Stimulated activated naive CD8-positive, alpha-beta T cell treated with anti-CD3 and anti-CD28 coated beads, Interleukin-15, Interleukin-2, amounts not matched to agents 100 ng/mL and 50 ng/mL, for 24 hours (primary cell): ENCODE measurements around the gene NDUFAF2.
"Not testable (repeated sequence)": the region's sequence is repeated elsewhere in the genome, so short reads cannot be mapped to it uniquely, and the experiment has no call there.

Experiments
- H3K27ac Mint-ChIP-seq: one replicate; pipeline ENCODE4 v1.8.0; 2021; ENCODE audit warnings: mild to moderate bottlenecking, mixed read lengths
- H3K27me3 Mint-ChIP-seq: one replicate; pipeline ENCODE4 v1.8.0; 2021; ENCODE audit warnings: mixed read lengths
- H3K36me3 Mint-ChIP-seq: one replicate; pipeline ENCODE4 v1.8.0; 2021; ENCODE audit warnings: low read depth, mixed read lengths
- H3K4me1 Mint-ChIP-seq: one replicate; pipeline ENCODE4 v1.8.0; 2021; ENCODE audit warnings: low read depth, mixed read lengths
- H3K4me3 Mint-ChIP-seq: one replicate; pipeline ENCODE4 v1.8.0; 2021; ENCODE audit warnings: mild to moderate bottlenecking, mixed read lengths
- H3K9me3 Mint-ChIP-seq: one replicate; pipeline ENCODE4 v1.8.0; 2021; ENCODE audit warnings: mixed read lengths

Gene NDUFAF2

DNA sequence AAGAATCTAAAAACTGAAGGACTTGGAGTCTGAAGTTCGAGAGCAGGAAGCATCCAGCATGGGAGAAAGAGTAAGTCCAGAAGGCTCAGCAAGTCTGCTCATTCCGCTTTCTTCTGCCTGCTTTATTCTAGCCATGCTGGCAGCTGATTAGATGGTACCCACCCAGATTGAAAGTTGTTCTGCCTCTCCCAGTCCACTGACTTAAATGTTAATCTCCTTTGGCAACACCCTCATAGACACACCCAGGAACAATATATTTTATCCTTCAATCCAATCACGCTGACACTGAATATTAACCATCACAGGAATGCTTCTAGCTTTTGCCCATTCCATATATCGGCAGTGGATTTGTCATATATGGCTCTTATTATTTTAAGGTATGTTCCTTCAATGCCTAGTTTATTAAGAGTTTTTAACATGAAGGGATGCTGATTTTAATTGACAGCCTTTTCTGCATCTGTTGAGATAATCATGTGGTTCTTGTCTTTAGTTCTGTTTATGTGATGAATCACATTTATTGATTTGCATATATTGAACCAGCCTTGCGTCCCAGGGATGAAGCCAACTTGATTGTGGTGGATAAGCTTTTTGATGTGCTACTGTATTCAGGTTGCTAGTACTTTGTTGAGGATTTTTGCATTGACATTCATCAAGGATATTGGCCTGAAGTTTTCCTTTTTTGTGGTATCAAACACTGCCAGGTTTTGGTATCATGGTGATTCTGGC lies 148.2 kb downstream of the NDUFAF2 start:
- H3K4me1 Mint-ChIP-seq, H3K27ac Mint-ChIP-seq, H3K9me3 Mint-ChIP-seq, H3K4me3 Mint-ChIP-seq, H3K27me3 Mint-ChIP-seq: not testable (repeated sequence)
- H3K36me3 Mint-ChIP-seq: peaks cover 19% of the 10 kb centered on the region

DNA sequence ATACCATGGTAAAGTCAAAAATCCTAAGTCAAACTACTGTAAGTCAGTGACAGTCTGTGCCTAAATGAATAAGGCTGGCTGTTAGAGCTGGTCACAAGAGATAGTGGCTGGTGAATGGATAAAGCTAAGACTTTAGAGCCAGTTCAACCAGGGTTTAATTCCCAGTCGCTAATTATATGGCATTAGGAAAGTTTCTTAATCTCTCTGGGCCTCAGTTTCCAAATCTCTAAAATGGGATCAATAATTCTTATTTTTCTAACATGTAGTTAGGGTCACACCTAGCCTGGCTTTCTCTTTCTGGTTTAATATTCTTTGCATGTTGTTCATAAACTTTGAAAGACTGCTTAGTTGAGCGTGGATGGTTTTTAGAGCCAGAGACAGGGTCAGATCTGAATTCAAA lies 152.5 kb downstream of the NDUFAF2 start:
- no peak overlapping the region for H3K27ac Mint-ChIP-seq
- no peaks in the 10 kb centered on the region for H3K27me3 Mint-ChIP-seq
- H3K4me1 Mint-ChIP-seq: no peaks in the 10 kb centered on the region
- H3K4me3 Mint-ChIP-seq: no peak overlapping the region
- H3K9me3 Mint-ChIP-seq: peaks cover 6% of the 10 kb centered on the region
- peaks cover 41% of the 10 kb centered on the region for H3K36me3 Mint-ChIP-seq

DNA sequence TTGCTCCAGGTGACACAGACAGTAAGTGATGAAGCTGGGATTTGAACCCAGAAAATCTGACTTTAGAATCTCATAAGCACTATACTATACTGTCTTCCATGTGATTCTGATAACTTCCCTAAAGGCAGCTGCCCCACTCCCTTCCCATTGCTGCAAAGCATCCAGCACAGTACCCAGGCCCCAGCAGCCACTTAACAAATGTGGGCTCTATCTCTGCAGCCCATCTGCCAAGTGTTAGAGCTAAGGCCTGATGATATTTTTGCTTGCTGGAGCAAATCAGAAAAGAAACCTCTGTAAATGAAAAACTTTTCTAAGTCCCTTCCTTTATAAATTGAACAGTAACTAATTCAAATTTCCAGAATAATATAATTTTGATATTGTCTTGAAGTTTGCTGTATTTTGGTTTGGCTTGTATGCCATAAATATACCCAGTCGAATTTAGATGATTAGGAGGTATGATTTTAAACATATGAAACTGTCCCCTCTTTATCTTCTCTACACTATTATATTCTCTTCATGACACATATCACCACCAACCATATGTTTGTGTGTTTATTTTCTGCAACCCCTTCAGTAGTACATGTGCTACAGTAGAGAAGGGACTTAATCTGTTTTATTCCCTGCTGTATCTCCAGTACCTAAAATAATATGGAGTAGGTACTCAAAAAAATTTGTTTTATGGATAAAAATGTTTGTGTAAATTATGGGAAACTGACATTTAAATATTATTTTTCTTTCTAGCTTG lies 153.4 kb downstream of the NDUFAF2 start:
- H3K4me1 Mint-ChIP-seq: no peaks in the 10 kb centered on the region
- no peak overlapping the region for H3K27ac Mint-ChIP-seq
- no peak overlapping the region for H3K4me3 Mint-ChIP-seq
- peaks cover 6% of the 10 kb centered on the region for H3K9me3 Mint-ChIP-seq
- no peaks in the 10 kb centered on the region for H3K27me3 Mint-ChIP-seq
- peaks cover 43% of the 10 kb centered on the region for H3K36me3 Mint-ChIP-seq

DNA sequence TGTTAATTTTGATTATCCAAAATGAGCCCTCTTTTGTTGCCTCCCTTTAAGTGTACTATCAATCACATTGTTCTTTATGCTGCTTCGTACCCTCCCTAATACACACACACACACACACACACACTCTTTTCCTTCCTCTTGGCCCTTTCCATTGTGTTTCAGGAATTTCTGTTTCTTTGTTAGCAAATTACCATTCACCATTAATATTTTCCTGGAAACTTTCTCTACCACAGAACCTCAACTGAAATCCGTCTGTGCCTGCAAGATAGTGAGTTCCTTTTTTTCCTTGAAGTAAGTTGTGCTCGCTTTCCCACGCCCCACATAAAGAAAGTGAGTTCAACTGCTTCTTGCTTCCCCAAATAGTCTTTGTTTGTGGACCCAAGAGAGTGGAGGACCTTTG lies 155.4 kb downstream of the NDUFAF2 start:
- H3K27ac Mint-ChIP-seq: no peak overlapping the region
- H3K9me3 Mint-ChIP-seq: peaks cover 6% of the 10 kb centered on the region
- no peak overlapping the region for H3K4me3 Mint-ChIP-seq
- H3K27me3 Mint-ChIP-seq: no peaks in the 10 kb centered on the region
- no peaks in the 10 kb centered on the region for H3K4me1 Mint-ChIP-seq
- H3K36me3 Mint-ChIP-seq: peaks cover 42% of the 10 kb centered on the region

DNA sequence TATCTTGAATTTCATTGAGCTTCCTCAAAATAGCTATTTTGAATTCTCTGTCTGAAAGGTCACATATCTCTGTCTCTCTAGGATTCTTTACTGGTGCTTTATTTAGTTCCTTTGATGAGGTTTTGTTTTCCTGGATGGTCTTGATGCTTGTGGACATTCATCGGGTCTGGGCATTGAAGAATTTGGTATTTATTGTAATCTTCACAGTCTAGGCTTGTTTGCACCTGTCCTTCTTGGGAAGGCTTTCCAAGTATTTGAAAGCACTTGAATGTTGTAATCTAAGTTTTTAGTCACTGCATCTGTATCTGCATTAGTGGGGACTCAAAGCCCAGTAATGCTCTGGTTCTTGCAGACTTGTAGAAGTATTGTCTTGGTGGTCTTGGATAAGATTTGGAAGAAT lies 169.4 kb downstream of the NDUFAF2 start:
- H3K4me3 Mint-ChIP-seq: no peak overlapping the region
- no peaks in the 10 kb centered on the region for H3K4me1 Mint-ChIP-seq
- H3K9me3 Mint-ChIP-seq: peaks cover 12% of the 10 kb centered on the region
- H3K27ac Mint-ChIP-seq: no peak overlapping the region
- H3K36me3 Mint-ChIP-seq: peaks cover 37% of the 10 kb centered on the region
- no peaks in the 10 kb centered on the region for H3K27me3 Mint-ChIP-seq

DNA sequence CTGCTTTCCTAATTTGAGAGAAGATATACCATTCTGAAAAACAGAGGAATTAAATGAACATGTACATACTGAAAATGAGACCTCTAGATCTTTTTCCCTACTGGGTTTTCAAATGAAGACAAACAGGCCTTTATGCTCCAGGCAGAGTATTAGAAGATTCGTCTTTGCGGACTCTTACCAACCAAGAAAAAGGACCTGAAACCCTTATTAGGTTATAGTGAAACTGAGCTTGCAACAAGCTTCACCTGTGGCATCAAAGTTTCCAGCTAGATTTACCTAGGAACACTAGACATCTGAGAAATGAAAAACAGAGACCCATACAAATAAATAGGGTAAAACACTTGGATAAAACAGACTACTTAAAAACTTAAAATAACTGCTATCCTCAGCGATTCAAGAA lies 171.0 kb downstream of the NDUFAF2 start:
- Mint-ChIP-seq H3K27me3 (no peaks in the 10 kb centered on the region), H3K27ac (no peak overlapping the region), H3K36me3 (peaks cover 34% of the 10 kb centered on the region), H3K4me3 (no peak overlapping the region), H3K9me3 (peaks cover 12% of the 10 kb centered on the region), H3K4me1 (no peaks in the 10 kb centered on the region)

DNA sequence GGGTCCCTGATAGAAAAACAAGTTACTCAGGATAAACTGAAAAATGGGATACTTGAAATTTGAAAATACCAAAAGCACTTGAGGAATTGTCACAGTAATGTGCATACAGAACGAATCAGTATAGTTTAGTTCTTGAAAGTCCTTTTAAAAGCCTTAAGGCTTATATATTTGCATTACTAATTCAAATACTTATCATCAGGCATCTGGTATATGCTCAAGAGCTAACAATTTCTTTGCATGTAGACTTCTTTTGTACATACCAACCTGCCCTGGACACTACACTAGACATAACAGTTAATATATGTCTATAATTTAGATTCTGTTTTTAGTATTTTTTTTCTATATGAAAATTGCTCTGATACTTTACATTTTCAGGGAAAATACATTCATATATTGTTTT lies 174.1 kb downstream of the NDUFAF2 start:
- Mint-ChIP-seq H3K36me3 (peaks cover 29% of the 10 kb centered on the region), H3K27ac (no peak overlapping the region), H3K4me1 (no peaks in the 10 kb centered on the region), H3K4me3 (no peak overlapping the region), H3K27me3 (no peaks in the 10 kb centered on the region), H3K9me3 (peaks cover 2% of the 10 kb centered on the region)

DNA sequence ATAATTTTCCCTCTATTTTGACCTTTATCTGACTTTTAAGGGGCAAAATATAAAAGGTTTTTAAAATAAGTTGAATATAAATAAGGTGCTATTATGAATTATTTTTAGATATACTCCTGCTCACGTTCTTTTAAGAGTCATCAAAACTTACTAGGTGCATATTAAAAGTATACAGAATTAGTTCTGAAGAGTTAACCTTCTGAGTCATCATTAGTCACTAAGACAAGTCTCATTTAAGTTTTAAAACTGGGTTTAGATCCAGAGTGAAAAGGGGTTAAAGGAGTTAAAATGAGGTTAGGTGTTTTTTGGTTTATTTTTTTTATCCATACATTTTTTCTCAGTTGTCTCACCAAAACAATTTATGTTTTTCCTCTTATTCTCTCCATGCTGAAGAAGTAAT lies 175.5 kb downstream of the NDUFAF2 start:
- no peaks in the 10 kb centered on the region for H3K27me3 Mint-ChIP-seq

DNA sequence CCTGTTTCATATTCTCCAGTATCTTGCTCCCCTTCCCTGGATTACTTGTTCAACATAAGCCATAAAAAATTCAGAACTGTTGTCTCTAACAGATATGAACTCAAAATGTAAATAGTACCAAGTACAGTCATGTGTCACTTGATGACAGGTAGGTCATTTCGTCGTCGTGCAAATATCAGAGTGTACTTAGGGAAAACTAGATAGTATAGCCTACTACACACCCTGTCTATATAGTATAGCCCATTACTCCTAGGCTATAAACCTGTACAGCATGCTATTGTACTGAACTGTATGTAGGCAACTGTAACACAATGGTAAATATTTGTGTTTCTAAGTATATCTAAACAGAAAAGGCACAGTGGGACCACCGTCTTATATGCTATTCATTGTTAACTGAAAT lies 178.1 kb downstream of the NDUFAF2 start:
- Mint-ChIP-seq H3K27me3 (no peaks in the 10 kb centered on the region), H3K4me3 (no peak overlapping the region), H3K9me3 (no peaks in the 10 kb centered on the region), H3K4me1 (no peaks in the 10 kb centered on the region), H3K27ac (no peak overlapping the region), H3K36me3 (peaks cover 25% of the 10 kb centered on the region)

More for the DNA sequence above, 175.5 kb downstream of the NDUFAF2 start:
- Mint-ChIP-seq H3K4me1 (no peaks in the 10 kb centered on the region), H3K27ac (no peak overlapping the region), H3K9me3 (no peaks in the 10 kb centered on the region), H3K36me3 (peaks cover 25% of the 10 kb centered on the region), H3K4me3 (no peak overlapping the region)

DNA sequence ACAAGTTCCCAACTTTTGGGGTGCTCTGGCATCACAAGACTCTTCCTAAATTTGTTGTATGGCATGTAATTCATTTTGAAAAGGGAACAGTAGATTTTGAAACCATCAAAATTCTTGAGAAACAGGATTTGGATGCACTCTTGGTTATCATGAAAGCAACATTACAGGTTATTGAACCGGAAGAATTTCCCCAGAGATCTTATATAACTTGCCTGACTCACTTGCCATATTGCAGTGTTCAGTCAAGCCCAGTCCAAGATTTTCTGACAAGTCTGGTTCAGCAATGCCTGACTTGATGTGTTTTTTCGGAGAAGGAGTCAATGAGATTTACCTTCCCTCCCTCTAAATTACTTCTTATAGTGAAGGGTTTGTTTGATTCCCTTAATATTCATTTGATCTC lies 185.3 kb downstream of the NDUFAF2 start:
- Mint-ChIP-seq H3K4me1 (no peaks in the 10 kb centered on the region), H3K9me3 (no peaks in the 10 kb centered on the region), H3K4me3 (no peak overlapping the region), H3K27me3 (no peaks in the 10 kb centered on the region), H3K27ac (no peak overlapping the region), H3K36me3 (peaks cover 9% of the 10 kb centered on the region)

DNA sequence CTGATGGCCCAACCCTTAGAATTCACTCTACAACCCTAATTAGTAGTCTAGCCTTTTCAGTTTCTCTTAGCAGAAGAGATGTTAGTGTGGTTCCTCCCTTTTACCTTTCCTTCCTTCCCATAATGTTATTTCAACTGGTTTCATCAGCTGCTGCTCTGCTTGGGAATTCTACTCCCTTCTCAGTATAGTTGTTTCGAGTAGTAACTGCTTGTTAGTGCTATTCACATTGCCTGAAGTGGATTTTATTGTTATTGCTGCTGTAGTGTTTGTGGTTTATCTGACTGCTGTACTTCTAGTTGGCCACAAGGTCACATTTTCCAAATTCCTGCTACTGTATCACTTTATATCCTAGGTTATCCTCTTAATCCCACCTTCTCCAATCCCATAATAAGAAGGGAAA lies 187.6 kb downstream of the NDUFAF2 start:
- Mint-ChIP-seq H3K4me1 (no peaks in the 10 kb centered on the region), H3K9me3 (no peaks in the 10 kb centered on the region), H3K27ac (no peak overlapping the region), H3K27me3 (no peaks in the 10 kb centered on the region), H3K4me3 (no peak overlapping the region), H3K36me3 (peaks cover 4% of the 10 kb centered on the region)

DNA sequence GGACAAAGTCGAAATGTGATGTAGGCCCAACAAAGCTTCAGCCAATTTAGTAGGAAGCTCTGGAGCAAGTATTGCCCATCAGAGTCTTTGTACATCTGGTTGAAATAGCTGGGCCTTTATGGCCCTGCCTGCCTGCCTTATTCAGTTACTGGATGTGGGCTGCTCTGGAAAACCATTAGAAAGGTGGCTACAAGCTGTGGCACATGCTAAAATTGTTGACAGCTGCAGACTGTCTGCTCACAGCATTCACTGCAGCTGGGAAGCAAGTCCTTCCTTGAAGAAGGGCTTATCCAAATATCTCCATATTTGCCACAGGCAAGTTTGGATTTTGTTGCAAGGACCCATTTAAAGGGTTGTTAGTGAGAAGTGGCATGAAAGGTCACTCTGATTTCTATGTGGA lies 192.8 kb downstream of the NDUFAF2 start:
- no peaks in the 10 kb centered on the region for H3K9me3 Mint-ChIP-seq

DNA sequence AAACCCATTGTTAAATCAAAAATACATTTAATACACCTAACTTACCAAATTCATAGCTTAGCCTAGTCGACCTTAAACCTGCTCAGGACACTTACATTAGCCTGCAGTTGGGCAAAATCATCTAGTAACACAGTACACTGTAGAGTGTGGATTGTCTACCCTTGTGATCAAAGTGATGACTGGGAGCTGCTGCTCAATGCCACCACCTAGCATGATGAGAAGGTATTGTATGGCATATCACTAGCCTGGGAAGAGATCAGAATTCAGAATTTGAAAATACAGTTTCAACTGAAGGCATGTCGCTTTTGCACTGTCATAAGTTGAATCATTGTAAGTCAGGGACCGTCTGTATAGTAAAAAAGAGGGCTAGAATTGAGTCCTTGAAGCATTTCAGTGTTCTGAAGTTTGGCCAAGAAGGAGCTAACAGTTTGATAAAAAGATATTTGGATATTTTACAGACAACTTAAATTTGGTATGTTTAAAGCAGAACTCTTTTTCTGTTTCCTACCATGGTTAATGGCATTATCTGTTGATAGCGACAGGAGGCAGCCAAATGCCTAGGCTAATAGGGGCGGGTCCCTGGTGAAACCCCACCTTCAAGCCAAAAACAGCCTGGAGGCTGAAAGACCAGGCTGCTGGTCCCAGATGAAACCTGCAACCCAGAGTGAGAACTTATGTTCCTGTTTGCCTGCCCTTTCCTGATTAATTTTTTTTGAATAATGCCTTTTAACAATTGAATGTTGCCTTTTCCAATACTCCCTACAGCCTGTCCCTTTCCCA lies 194.3 kb downstream of the NDUFAF2 start:
- H3K36me3 Mint-ChIP-seq: peaks cover 5% of the 10 kb centered on the region
- H3K4me1 Mint-ChIP-seq: no peaks in the 10 kb centered on the region
- no peaks in the 10 kb centered on the region for H3K27me3 Mint-ChIP-seq
- H3K4me3 Mint-ChIP-seq: no peak overlapping the region
- no peak overlapping the region for H3K27ac Mint-ChIP-seq
- no peaks in the 10 kb centered on the region for H3K9me3 Mint-ChIP-seq

More for the DNA sequence above, 192.8 kb downstream of the NDUFAF2 start:
- peaks cover 9% of the 10 kb centered on the region for H3K36me3 Mint-ChIP-seq
- H3K4me1 Mint-ChIP-seq: no peaks in the 10 kb centered on the region
- no peaks in the 10 kb centered on the region for H3K27me3 Mint-ChIP-seq
- no peak overlapping the region for H3K27ac Mint-ChIP-seq
- no peak overlapping the region for H3K4me3 Mint-ChIP-seq

DNA sequence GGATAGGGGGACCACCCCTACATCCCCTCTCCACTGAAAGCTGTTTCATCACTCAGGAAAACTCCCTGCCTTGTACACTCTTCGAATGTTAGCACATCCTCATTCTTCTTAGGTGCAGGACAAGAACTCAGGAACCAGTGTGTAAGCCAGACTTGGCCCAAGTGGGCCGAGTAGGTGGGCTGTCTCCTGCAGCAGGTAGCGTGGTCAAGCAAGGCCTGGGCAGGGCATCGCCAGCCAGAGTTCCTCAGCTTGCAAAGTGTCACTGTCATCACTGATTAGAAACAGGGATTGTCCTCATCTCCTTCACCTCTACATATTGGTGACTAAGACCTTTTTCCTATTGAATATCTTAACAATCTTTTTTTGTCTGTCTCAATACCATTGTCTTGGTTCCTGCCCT lies 194.9 kb downstream of the NDUFAF2 start:
- Mint-ChIP-seq H3K27me3 (no peaks in the 10 kb centered on the region), H3K4me1 (no peaks in the 10 kb centered on the region), H3K36me3 (peaks cover 10% of the 10 kb centered on the region), H3K9me3 (peaks cover 4% of the 10 kb centered on the region), H3K4me3 (no peak overlapping the region), H3K27ac (no peak overlapping the region)

DNA sequence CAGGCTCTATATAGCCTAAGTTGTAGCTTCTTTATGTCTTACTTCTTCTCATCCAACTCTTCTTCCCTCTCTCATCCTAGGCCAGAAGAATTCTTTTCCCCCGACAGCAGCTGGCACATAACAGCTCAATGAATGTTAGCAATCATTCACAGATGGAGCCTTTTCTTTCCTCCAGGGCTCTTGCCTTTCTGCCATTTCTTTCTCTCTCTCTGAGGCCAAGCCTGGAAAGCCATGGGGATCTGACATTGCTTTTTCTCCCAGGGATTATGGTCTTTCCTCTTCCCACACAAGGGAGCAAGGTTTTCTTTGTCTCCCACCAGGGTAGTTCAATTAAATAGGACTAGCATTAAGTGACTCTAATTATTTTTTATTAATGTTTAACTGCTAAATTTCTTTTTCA lies 196.8 kb downstream of the NDUFAF2 start:
- H3K4me3 Mint-ChIP-seq: no peak overlapping the region
- H3K4me1 Mint-ChIP-seq: no peaks in the 10 kb centered on the region
- no peak overlapping the region for H3K27ac Mint-ChIP-seq
- peaks cover 13% of the 10 kb centered on the region for H3K9me3 Mint-ChIP-seq
- no peaks in the 10 kb centered on the region for H3K27me3 Mint-ChIP-seq
- H3K36me3 Mint-ChIP-seq: peaks cover 20% of the 10 kb centered on the region
